HG03103 (cell line): ENCODE results near the gene TMEM200A.

Source experiments
- ATAC-seq: cut with Tn5 transposase; IDR thresholded peaks from one replicate; pipeline ENCODE4 v1.9.1; 2021; ENCODE audit warnings: low read depth; ENCODE audit not compliant: unreplicated experiment

The TMEM200A gene

DNA sequence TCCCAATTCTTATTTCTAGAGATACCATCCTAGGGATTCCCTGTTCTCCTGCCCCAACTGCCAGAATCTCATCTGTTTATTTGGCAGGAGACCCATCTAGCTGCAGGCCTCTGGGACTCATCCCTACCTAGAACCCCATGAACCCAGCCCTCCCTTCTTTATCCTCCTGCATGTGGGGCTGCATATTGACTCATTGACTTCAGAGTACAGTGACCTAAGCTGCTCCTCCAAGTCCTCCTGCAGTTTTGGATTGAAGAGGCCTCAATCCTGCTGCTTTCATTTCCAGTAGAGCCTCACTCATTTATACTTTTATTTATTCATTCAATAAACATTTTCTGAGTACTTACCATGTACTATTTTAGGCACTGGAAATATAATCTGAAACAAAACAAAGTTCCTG lies 11.6 kb downstream of the TMEM200A start:
- no peak for ATAC-seq

- no peak for ATAC-seq
Observed at GRCh38 chr6:130377915-130378314, 12.1 kb downstream of the TMEM200A start.

- ATAC-seq = no peak
Observed at GRCh38 chr6:130379223-130379622, 13.4 kb downstream of the TMEM200A start.

- ATAC-seq = no peak
Observed at GRCh38 chr6:130381012-130381411, 15.2 kb downstream of the TMEM200A start.

- no peak for ATAC-seq
Observed at GRCh38 chr6:130381459-130382380, 15.9 kb downstream of the TMEM200A start.

DNA sequence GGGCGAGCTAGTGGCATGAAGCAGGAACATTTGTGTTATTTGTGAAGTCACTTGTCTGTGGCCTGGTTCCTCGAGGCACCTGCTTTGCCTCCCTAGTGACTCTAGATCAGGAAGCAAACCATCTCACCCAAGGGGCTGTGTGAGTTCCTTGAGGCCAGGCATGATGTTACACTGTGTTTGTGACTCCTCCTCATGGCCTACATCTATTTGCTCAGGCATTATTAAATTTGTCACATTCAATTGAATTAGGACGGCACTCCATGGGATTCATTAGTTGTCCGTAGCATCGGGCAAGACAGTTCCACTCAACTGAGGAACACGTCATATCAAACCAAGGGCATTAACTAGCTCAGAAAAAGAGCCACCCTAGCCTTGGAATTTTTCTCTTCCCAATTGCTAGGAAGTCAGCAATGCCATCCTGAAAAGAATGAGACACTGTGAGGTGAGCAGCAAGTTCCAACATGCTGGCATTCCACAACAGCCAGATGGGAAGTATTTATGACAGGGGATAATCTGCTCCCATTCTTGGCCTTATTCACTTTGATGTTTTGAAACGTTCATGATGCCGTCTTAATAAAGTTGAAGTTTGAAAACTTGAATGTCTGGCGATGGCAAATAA lies 17.2 kb downstream of the TMEM200A start:
- no peak for ATAC-seq

GRCh38 chr6:130385064-130385695 lies 19.4 kb downstream of the TMEM200A start:
- no peak for ATAC-seq

GRCh38 chr6:130389142-130389541 lies 23.3 kb downstream of the TMEM200A start:
- ATAC-seq = no peak

DNA sequence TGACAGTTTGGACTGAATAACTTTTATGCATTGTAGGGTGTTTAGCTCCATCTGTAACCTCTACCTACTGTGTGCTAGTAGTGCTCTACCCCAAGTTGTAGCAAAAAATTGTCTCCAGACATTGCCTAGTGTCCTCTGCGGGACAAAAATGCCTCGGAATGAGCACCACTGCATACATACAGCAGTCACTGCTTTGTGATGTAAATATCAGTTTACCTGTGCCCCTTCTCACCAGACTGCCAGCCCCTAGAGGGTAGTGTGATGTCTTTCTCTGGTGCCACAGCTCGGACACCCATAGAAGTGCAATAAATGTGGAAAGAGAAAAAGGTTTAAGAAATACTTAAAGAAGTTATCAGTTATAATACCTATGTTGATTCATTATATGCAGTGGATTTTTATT lies 25.1 kb downstream of the TMEM200A start:
- no peak for ATAC-seq

GRCh38 chr6:130393306-130393705 lies 27.5 kb downstream of the TMEM200A start:
- ATAC-seq = no peak

GRCh38 chr6:130394246-130394645 lies 28.4 kb downstream of the TMEM200A start:
- no peak for ATAC-seq

GRCh38 chr6:130395164-130395563 lies 29.3 kb downstream of the TMEM200A start:
- ATAC-seq = no peak

DNA sequence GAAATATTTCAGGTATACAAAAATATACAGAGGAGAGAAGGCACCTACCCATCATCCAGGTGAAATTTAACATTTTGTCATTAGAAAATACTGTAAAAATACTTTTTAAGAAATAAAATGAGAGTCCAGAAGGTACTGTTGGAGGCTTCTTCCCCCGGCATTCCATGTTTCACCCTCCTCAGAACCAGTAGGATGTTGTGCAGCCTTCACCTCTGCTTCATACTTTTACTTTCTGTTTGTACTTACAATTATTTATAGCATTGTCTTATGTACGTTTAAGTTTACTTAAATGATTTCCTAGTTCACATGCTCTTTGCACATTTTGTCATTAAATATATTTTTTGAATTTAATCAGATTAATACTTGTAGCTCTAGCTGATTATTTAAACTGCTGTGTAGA lies 30.9 kb downstream of the TMEM200A start:
- no peak for ATAC-seq

DNA sequence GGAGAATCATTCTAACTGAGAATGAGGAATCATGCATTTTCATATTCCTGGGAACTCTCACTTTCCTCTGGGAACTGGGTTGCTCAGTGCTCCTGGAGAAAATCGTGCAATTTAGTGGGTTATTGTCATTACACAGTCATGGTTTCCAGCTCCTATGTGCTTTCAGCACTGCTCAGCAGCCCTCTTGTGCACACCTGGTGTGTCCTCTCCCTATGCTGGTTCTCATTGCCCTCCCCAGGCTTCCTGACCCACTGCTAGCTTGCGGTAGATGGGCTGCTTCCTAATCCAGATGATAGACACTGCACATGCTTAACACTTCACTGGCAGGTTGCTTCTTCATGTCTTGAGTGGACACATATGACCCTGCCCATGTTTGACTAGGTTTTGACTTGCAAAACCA lies 39.7 kb downstream of the TMEM200A start:
- ATAC-seq = no peak

DNA sequence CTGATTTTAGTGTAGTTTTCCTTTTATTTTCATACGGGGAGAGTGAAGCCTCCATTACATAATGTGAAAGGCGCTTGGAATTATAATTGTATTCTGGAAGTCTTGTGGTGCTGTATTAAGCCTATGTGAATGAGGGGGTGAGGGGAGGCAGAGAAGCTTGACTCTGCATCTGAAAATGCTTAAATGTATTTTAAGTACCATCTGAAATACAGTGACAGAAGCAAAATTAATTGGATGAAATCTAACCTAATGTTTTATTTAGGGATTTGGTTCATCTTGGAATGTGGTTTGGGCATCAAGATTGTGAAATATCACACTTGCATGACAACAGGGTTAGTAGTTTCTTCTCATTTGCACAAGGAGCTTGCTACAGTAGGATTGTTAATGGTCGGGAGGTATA lies 41.2 kb downstream of the TMEM200A start:
- ATAC-seq = no peak

- no peak for ATAC-seq
Observed at GRCh38 chr6:130409418-130410100, 43.7 kb downstream of the TMEM200A start.

DNA sequence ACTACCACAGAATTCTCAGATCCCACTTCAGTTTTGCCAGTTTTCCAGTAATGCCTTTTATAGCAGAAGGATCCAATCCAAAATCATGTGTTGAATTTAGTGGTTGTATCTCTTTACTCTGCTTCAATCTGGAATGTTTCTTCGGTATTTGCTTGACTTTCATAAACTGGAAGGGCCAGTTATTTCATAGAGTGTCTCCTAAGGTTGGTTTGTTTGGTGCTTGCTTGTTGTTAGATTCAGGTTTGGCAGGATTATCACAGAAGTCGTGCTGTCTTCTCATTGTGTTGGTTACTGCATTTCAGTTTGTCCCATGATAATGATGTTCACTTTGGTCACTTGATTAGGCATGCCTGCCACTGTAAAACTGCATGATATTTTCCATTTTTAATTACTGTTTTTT lies 45.7 kb downstream of the TMEM200A start:
- no peak for ATAC-seq

GRCh38 chr6:130412556-130413290 lies 46.9 kb downstream of the TMEM200A start:
- no peak for ATAC-seq

- ATAC-seq = no peak
Observed at GRCh38 chr6:130417951-130418350, 52.1 kb downstream of the TMEM200A start.

- no peak for ATAC-seq
Observed at GRCh38 chr6:130420911-130421310, 55.1 kb downstream of the TMEM200A start.
